Colonic mucosa (tissue), 4 donors: ENCODE measurements around the gene TOR2A. TPM values are rescaled to one million over a fixed set of nuclear protein-coding genes. Genes with fewer than 3 reads are reported as not detected.

Source experiments
- DNase-seq: peaks from one replicate; pipeline ENCODE4 v3.0.0-alpha.2; 2020
- H3K27ac ChIP-seq: fragments of 200-600 bp; one replicate; pipeline ENCODE4 v1.8.0; 2021
- H3K27me3 ChIP-seq: fragments of 200-600 bp; one replicate; pipeline ENCODE4 v1.8.0; 2021
- H3K36me3 ChIP-seq: fragments of 200-600 bp; one replicate; pipeline ENCODE4 v1.8.0; 2021
- H3K4me1 ChIP-seq: fragments of 200-600 bp; one replicate; pipeline ENCODE4 v1.8.0; 2021; ENCODE audit warnings: mild to moderate bottlenecking
- H3K4me3 ChIP-seq: fragments of 200-600 bp; one replicate; pipeline ENCODE4 v1.8.0; 2021
- H3K9ac ChIP-seq, 2 donors: one replicate each; pipeline ENCODE4 v1.7.0; 2013; ENCODE audit warnings: control low read depth in 2 of 2, low read depth in 2 of 2, low read length in 2 of 2
- H3K9me3 ChIP-seq: fragments of 200-600 bp; one replicate; pipeline ENCODE4 v1.8.0; 2021
- intact Hi-C: fragments of 100-400 bp; cut with DNase I; formaldehyde crosslinking; loops from one replicate; pipeline ENCODE4 v1.14.1; 2022
- total RNA-seq, 2 donors: library from RNA; stranded (reverse); fragmentation: NEBNext Ultra II Directional in 1 of 2; extraction: Animal tissue kit (Norgen Biotek cat#: 25700) in 1 of 2; gene quantifications; one replicate each; pipeline ENCODE4 v1.2.1, GENCODE V29; 2021
- TF ChIP-seq, protein P1 (sequence below): fragments of 200-600 bp; IDR thresholded peaks from one replicate; pipeline ENCODE4 v1.8.0; 2022; ENCODE audit warnings: antibody characterized with exemption, mild to moderate bottlenecking
- donor health status: healthy.
- donor health status: DM: no; HTN: no; CAD: no.
- donor health status: DM: no; HTN: no; CAD: no.

TOR2A gene
- total RNA-seq, 2 donors from 2014 or later = 25.8 to 29.8 TPM

- peak; percentile 52 for DNase-seq
- Histone ChIP-seq H3K27ac (peak overlapping the region; percentile 5), H3K9me3 (no peaks in the 10 kb centered on the region), H3K4me3 (peak overlapping the region; percentile 19), H3K27me3 (no peaks in the 10 kb centered on the region), H3K4me1 (no peaks in the 10 kb centered on the region), H3K9ac (peak overlapping the region in 1 of 2 donors; percentile 69), H3K36me3 (no peaks in the 10 kb centered on the region)
- TF ChIP-seq, protein P1, sequence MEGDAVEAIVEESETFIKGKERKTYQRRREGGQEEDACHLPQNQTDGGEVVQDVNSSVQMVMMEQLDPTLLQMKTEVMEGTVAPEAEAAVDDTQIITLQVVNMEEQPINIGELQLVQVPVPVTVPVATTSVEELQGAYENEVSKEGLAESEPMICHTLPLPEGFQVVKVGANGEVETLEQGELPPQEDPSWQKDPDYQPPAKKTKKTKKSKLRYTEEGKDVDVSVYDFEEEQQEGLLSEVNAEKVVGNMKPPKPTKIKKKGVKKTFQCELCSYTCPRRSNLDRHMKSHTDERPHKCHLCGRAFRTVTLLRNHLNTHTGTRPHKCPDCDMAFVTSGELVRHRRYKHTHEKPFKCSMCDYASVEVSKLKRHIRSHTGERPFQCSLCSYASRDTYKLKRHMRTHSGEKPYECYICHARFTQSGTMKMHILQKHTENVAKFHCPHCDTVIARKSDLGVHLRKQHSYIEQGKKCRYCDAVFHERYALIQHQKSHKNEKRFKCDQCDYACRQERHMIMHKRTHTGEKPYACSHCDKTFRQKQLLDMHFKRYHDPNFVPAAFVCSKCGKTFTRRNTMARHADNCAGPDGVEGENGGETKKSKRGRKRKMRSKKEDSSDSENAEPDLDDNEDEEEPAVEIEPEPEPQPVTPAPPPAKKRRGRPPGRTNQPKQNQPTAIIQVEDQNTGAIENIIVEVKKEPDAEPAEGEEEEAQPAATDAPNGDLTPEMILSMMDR = no peak
- intact Hi-C loops = no loop called here
Observed at GRCh38 chr9:127776195-127776923, 41.3 kb upstream of the TOR2A start.

- intact Hi-C loops = no loop called here
- H3K9ac ChIP-seq = no peak overlapping the region
- peaks cover 7% of the 10 kb centered on the region for H3K4me1 ChIP-seq
- no peak for DNase-seq
- TF ChIP-seq, protein P1 = no peak
- no peak overlapping the region for H3K4me3 ChIP-seq
- H3K27me3 ChIP-seq = no peaks in the 10 kb centered on the region
- no peak overlapping the region for H3K27ac ChIP-seq
- H3K36me3 ChIP-seq = no peaks in the 10 kb centered on the region
- H3K9me3 ChIP-seq = no peaks in the 10 kb centered on the region
Observed at GRCh38 chr9:127773981-127774380, 38.9 kb upstream of the TOR2A start.

- no peak for DNase-seq
- H3K36me3 ChIP-seq = no peaks in the 10 kb centered on the region
- intact Hi-C loops = no loop called here
- no peak overlapping the region for H3K9ac ChIP-seq
- H3K27me3 ChIP-seq = no peaks in the 10 kb centered on the region
- H3K4me1 ChIP-seq = peaks cover 7% of the 10 kb centered on the region
- no peaks in the 10 kb centered on the region for H3K9me3 ChIP-seq
- TF ChIP-seq, protein P1 = no peak
- no peak overlapping the region for H3K27ac ChIP-seq
- no peak overlapping the region for H3K4me3 ChIP-seq
Observed at GRCh38 chr9:127773272-127773671, 38.2 kb upstream of the TOR2A start.

DNA sequence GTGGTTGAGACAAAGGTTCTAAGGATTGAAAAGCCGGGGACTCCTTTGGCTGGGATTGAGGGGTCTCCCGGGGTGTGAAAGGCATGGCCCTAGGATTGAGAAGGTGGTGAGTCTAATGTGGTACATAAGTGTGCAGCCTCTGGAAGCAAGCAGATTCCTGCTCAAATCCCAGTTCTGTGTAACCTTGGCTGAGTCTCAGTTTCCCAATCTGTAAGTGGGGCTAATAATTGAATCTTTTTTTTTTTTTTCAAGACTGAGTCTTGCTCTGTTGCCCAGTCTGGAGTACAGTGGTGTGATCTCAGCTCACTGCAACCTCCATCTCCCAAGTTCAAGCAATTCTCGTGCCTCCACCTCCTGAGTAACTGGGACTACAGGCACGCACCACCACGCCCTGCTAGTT, 37.5 kb upstream of the TOR2A start:
- Histone ChIP-seq H3K4me3 (no peak overlapping the region), H3K4me1 (peaks cover 7% of the 10 kb centered on the region), H3K36me3 (no peaks in the 10 kb centered on the region), H3K27me3 (no peaks in the 10 kb centered on the region), H3K9ac (no peak overlapping the region), H3K27ac (no peak overlapping the region), H3K9me3 (no peaks in the 10 kb centered on the region)
- TF ChIP-seq, protein P1 = no peak
- DNase-seq = no peak
- intact Hi-C loops = no loop called here

DNA sequence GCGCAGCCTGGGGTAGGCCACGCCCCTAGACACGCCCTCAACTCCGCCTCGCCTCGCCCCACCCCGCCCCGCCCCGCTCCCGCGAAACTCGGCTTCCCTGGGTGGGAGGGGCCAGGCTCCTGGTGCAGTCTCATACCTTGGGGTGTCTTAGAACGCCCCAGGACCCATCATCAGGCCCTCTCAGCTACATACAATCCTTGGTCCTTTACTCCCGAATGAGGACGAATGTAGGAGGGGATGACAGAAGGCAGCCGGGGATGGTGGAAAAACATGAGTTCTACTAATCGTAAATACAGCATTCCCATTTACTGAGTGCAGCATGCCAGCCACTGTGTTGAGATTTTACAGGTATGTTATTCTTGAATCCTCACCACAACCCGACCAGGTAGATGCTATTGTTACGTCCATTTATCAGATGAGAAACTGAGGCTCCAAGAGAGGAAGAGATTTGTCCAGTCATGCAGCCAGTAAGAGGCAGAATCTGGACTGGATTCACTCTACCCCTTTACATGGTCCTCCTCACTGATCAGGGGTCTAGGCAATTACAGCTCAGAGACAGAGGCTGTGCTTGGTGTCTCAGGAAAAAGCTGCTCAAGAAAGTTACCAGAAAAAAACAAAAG, 36.6 kb upstream of the TOR2A start:
- no peak for DNase-seq
- Histone ChIP-seq H3K4me1 (peaks cover 7% of the 10 kb centered on the region), H3K9me3 (no peaks in the 10 kb centered on the region), H3K9ac (no peak overlapping the region), H3K4me3 (peak overlapping the region; percentile 48), H3K27ac (no peak overlapping the region), H3K27me3 (no peaks in the 10 kb centered on the region), H3K36me3 (no peaks in the 10 kb centered on the region)
- TF ChIP-seq, protein P1 = no peak
- intact Hi-C loops = no loop called here
